LHCN-M2 (cell line): ENCODE data around the gene HBP1. TPM values are rescaled to one million over a fixed set of nuclear protein-coding genes. Genes with fewer than 3 reads are reported as not detected.
"Not testable (repeated sequence)": the region's sequence is repeated elsewhere in the genome, so short reads cannot be mapped to it uniquely, and the experiment has no call there.

Experiments used
- DNase-seq: peaks from one replicate; pipeline ENCODE4 v3.0.0-alpha.2; 2012; ENCODE audit warnings: low read depth
- polyA plus RNA-seq: library from polyadenylated mRNA; unstranded; fragments of >200 nt; gene quantifications from one replicate; pipeline ENCODE4 v1.2.1, GENCODE V29; 2012; ENCODE audit warnings: missing spikeins
- total RNA-seq: library from RNA; depleted of rRNA; stranded (reverse); fragments of >200 nt; gene quantifications from 2 replicates; pipeline ENCODE4 v1.2.3, GENCODE V29; 2014; rRNA removed

Gene HBP1, protein sequence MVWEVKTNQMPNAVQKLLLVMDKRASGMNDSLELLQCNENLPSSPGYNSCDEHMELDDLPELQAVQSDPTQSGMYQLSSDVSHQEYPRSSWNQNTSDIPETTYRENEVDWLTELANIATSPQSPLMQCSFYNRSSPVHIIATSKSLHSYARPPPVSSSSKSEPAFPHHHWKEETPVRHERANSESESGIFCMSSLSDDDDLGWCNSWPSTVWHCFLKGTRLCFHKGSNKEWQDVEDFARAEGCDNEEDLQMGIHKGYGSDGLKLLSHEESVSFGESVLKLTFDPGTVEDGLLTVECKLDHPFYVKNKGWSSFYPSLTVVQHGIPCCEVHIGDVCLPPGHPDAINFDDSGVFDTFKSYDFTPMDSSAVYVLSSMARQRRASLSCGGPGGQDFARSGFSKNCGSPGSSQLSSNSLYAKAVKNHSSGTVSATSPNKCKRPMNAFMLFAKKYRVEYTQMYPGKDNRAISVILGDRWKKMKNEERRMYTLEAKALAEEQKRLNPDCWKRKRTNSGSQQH
- 39.4 and 52.0 TPM in 2 replicates for total RNA-seq
- polyA plus RNA-seq, result 19.0 TPM

DNA sequence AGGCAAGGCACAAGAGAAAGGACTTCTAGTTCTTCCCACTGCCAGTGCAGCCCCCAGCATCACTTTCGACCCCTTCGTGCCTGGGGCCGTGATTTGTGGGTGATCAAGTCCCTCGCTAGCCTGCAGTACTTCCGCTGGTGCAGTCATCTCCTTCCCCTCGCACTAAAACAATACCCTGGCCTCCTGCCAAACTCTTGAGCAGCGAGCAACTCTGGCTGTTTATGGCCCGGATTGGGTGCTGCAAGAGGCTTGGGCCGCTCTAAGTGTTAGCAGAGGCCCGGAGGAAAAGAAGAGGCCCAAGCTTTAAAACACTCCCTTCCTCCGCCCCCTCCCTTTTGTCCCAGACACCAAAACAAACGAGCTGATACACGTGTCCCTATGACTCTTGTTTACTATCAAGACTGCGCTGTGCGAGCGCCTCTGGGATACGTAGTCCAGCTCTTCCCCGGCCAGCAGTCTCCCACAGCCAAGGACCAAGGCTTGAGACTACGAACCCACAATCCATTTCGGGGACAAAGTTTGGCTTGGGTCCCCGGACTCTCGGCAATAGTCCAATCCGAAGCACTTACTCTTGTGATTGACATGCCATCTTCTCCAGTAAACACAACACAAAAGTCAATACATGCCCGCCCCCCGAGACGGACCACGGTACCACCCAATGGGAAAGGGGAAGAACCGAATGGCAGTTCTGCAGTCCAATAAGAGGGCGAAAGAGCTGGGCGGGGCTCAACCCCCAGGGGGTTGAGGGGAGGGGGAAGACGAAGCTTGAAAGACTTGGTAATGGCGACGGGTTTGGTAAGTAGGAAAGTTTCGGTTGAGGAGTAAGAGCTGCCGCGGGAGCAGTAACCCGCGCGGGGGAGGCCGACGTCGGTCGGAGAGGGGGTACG is at the start of gene HBP1:
HBP1 (plus strand) TSS at position 771 of the 887 bp plus-strand sequence. CDS start 10,891 bp downstream, outside the sequence.
- DNase-seq, result peak; percentile 100

DNA sequence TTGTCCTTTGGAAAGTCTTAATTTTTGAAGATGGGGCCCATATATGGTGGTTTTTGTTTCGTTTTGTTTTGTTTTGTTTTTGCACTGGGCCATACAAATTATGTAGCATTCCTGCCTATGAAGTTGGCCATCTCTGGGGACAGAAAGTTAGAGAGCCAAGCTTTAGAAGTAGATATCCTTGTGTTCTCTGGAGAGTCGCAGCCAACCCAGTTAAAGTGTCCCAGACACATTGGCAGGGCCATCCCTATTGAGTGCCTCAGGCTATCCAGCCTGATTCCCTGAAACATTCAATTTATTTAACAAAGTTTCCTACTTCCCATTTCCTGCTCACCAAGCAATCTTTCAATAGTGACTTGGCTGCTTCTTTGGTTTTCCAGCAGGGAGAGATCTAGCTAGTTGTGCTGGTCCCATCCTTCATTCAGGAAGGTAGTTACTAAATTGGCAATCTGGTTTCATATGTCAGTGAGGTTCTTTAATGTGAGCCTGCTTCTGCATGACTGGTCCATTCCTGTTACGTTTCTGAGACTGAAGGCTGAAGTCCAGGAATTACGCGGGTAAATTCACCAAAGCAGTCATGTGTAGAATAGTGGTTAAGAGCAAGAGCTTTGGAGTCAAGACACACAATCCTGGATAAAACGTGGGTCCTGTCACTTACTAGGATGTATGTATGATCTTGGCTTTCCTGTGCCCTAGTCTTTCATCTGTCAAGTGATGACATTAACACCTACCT is 49.3 kb upstream of the HBP1 start:
- no peak for DNase-seq

DNA sequence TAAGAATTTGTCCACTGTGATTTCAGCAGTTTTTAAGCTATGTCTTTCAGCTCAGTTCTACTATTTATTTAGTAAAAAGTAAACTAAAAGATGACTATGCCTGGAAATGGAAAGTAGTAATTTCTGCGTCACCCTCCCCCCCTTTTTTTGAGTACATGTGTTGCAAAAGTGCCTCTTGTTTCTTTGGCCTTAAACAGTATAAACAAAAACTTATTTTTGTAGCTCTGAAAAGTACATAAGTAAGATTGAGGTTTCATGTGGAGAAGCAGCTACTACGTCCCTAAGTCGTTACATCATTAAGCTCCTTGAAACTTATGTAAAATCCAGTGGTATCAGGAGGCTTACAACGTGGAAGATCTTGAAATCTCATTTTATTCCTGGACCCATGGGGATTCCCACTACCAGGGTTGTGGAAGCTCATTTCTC is 46.3 kb upstream of the HBP1 start:
- no peak for DNase-seq

DNA sequence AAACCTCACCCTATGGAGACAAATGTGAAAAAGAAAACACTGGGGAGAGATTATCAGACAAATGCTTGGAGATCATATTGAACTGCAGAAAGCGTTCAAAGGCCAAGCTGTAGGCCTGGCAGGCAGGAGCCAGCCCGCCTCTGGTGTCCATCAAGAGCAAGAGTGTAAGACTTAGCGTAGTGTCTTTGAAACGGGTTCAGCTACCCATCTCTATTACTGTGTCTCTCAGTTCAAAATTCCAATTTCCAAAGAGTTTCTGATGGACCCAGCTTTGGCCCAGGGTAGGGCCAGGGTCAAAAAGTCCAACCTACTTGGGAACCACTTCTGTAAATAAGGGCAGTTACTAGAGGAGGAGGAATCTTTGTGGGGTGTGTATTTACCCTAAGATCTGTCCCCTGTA is 45.4 kb upstream of the HBP1 start:
- DNase-seq, result no peak

DNA sequence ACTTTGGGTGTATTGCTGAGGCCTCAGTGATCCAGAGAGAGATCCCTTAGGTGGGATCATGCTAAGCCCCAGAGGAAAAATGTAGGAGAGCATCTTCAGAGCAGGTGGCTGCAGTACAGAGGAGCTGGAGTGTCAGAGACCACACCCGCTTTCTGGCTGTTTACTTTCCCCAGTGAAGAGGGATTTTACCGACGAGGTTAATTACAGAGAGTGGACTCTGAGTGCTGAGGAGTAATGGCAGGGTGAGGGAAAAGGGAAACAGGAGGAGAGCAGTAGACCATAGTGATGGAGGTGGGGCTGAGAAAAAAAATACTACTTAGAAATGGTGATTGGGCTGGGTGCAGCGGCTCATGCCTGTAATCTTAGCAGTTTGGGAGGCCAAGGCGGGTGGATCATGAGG is 43.3 kb upstream of the HBP1 start:
- no peak for DNase-seq

DNA sequence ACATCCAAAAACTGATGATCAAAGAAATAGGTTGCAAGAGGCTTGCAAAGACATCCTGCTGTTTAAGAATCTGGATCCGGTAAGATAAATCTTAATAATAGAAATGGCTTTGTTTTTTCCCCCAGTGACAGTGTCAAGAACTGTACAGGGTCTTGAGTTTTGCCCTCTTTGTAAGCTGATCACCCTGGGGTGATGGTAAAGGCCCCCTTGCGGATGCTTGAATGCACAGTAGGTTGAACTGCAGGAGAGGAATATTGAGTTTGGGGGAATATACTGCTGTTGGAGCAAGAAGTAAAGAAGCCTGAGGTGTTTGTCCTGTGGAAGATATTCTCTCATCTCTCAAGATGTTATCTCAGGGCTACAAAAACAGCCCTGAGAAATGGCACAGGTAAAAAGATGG is 40.6 kb upstream of the HBP1 start:
- no peak for DNase-seq

DNA sequence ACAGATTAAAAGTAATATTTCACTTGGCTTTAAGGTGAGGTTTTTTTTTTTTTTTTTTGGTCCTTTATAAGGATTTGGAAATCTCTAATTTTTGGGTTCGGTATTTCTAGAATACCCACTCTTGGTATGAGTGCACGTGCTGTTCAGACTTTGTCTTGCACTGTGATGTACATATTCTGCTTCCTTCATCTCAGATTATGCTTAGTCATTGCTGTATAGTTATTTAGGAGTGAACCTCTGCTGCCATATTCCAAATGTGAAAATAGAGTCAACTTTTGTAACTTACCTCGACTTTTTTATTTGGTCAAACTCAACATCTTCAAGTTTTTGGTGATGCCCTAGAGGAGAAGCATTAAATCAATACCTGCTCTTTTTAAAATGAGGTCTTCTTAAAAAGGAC is 40.1 kb upstream of the HBP1 start:
- DNase-seq, result no peak

DNA sequence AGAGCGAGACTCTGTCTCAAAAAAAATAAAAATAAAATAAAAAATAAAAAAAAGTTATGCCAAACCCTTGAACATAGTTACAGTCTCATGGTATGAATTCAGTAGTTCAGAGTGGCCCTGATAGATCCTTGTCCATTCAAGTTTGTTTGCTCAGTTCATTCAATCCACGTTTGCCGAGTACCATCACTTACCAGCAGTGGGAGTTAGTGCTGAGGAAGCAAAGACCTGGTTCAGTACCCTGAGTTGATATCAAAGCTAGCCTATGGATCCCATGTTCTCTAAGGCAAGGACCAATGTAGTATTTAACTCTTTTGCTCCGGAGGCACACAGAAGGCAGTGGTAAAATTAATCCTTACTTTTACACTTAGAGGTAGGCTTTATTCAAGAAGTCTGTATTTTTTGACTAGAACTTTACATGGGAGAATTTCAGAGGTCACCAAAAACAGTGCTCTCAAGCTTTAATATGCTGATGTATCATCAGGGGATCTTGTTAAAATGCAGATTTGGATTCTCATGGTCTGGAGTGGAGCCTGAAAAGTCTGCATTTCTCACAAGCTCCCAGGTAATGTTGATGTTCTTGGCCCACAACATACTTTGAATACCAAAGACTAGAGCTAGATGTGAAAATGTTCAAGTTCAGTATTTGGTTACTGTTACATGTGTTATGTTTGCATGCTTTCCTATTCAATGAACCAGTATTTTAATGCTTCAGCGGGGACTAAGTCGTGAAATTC is 38.1 kb upstream of the HBP1 start:
- no peak for DNase-seq

DNA sequence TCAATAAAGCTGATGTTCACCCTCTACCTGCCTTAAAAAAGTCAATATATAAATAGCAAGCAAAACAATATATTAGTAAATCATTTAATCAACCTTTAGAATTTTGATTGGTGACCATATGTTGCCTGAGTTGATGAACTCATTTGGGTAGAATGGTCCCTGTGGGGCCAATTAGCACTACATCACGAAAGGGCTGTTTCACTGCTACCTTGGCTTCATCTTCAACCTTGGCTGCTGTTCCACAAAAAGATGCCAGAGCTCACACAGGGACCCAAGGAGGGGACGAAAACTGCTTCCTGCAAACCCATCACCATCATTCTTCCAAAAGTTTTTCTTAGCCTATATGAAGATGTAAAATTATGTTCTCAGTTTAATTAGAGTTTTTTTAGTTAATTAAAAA is 35.4 kb upstream of the HBP1 start:
- DNase-seq, result no peak

DNA sequence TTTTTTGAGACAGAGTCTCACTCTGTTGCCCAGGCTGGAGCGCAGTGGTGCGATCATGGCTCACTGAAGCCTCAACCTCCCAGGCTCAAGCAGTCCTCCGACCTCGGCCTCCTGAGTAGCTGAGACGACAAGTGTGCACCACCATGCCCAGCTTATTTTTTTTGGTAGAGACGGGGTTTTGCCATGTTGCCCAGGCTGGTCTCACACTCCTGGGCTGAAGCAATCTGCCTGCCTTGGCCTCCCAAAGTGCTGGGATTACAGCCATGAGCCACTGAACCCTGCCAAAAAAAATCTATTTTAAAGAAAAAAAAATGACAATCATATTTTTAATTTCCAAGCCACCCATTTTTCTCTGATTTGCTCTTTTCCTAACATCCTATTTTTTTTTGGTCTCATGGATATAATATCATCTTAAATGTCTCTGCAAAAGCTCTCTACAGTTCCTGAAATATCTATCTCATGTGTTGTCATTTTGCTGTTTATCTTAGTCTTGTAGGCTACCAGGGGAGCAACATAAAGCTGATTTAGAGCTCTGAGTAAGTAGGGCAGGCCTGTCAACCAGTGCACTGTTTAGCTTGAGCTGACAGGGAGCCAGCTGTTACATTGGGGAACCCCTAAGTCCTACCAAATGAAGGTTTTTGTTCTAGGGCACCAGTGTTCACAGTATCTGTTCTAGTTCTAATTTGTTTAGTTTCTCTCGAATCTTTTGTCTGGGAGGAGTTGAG is 29.9 kb upstream of the HBP1 start:
- no peak for DNase-seq

DNA sequence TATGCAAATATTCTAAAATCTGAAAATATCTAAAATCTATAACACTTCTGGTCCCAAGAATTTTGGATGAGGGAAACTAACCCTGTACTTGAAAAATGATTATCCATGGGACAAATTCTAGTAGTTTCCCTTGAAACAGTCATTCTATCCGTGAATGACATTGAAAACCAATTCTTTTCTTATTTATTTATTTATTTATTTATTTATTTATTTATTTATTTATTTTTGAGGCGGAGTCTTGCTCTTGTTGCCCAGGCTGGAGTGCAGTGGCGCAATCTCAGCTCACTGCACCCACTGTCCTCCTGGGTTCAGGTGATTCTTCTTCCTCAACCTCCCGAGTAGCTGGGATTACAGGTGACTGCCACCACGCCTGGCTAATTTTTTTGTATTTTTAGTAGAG is 24.9 kb upstream of the HBP1 start:
- not testable (repeated sequence) for DNase-seq

DNA sequence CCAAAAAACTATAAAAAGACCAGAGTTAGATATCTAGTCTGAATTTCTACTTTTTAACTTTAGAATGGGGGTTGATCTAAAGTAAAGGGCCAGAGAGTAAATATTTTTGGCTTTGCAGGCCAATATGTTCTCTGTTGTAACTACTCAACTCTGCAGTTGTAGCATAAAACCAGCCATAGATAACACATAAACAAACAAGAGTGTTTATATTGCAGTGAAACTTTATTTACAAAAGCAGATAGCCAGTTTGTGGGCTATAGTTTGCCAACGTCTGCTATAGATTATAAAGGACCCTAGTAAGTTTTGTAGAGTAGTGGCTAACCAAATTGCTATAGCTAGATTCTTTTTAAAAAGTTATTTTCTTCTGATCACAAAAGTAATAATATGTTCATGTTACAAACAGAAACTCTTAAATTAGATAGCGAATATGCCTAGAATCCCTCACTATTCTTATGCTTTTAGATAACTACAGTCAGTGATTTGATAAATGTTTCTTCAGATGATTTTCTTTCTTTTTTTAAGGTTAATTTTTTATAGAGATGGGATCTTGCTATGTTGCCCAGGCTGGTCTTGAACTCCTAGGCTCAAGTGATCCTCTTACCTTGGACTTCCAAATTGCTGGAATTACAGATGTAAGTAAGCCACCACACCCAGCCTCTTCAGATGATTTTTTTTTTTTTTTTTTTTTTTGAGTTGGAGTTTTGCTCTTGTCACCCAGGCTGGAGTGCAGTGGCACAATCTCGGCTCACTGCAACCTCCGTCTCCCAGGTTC is 23.6 kb upstream of the HBP1 start:
- DNase-seq, result no peak

DNA sequence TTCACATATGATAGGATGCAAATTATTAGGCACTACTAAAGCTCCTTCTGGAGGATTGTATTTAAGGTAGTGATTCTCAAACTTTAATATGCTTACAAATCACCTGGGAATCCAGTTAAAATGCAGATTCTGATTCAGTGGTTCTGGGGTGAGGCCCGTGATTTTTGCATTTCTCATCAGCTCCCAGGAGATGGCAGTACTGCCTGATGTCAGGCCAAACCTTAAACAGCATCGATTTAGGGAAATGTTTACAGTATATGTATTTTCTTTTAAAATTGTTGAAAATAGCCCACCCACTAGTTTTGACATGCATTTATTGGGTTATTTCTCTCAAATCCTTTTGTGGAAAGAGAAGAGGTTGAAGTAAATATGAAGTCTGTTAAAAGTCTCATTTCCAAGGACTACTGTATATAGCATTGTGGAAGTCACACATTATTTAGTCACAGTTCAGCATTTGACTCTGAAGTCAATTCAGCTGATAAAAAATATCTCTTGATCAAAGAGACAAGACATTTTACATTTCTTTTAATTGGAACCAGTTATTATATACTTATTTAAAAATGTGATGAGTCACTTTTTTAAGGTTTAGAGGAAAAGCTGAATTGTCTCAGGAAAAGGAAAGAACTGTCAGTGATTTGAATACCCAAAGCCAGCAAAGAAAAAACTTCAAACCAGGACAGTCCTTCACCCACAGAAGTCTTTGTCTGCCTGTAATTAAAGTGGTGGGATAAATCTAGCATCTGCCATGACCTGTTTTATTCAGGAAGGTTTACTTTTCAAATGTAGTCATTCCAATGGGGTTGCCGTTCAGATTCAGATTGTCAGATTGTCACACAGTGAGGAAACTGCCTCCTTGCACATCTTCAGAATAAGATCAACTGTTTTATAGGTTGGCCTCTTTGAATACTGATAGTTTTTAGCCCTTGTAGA is 21.1 kb upstream of the HBP1 start:
- peak; percentile 36 for DNase-seq

DNA sequence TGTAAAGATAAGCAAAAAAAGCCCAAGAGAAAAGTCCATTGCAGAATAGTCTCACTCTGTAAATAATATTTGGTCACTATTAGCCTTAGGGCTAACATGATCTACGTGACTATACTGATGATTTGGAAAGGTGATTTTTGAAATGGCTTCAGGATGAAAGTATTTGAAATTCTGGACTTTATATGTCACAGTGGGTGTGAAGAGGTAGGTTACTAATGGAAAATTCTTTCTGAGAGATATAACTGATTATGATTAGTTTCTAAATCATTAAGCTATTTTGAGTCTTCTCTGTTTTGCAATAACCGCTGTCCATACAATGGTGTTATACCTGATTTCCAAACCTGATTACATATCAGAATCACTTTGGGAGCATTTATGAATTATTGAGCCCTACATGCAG is 20.1 kb upstream of the HBP1 start:
- DNase-seq, result no peak

DNA sequence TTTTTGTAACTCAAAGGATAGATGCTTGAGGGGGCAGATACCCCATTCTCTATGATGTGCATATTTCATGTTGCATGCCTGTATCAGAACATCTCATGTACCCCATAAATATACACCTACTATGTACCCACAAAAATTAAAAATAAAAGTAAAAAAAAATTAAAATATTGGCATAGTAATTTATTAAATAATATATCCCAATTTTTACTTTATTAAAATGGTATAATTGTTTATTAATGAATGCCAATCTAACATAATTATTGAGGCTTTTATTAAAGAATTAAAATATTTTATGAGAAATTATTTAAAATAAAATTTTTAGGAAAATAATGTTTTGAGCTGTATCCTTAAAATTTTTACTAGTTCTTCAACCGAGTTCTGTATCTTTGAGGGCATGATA is 18.9 kb upstream of the HBP1 start:
- DNase-seq, result no peak

DNA sequence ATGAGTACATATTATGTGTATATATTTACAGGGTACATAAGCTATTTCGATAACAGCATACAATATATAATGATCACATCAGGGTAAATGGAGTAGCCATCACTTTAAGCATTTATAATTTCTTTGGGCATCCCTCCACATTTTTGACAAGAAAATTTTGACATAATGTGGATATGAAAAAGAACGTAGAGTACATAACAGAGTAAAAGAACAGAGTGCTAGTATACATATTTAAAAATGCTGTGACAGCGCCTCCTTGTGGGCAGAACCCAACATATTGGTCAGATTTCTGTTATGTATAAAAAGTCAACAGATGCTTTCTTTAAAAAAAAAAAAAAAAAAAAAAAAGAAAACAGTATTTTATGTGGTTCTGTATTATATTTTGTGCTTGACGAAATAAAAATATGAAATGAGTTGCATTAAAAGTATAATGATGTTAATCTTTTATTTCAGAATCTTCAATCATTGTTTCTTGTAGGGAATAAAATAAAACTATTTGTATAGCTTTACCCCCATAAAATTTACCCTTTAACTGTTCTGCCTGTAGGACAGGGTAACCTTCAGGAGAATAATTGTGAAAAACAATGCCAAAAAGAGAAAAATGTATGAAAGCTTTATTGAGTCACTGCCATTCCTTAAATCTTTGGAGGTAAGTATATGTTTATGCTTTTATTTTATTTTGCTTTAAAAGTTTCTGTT is 18.3 kb upstream of the HBP1 start:
- peak; percentile 69 for DNase-seq

DNA sequence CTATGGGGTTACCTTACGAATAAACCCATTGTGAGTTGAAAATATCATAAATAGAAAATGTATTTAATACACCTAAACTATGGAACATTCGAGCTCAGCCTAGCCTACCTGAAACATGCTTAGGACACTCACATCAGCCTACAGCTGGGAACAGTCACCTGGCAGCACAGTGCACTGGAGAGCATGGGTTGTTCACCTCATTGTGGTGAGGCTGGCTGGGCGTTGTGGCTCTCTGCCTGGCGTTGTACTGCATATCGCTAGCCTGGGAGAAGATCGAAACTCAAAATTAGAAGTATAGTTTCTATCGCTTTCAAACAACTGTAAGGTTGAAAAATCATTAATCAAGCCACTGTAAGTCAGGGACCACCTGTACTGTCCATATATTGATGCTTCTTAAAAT is 17.3 kb upstream of the HBP1 start:
- DNase-seq, result no peak

DNA sequence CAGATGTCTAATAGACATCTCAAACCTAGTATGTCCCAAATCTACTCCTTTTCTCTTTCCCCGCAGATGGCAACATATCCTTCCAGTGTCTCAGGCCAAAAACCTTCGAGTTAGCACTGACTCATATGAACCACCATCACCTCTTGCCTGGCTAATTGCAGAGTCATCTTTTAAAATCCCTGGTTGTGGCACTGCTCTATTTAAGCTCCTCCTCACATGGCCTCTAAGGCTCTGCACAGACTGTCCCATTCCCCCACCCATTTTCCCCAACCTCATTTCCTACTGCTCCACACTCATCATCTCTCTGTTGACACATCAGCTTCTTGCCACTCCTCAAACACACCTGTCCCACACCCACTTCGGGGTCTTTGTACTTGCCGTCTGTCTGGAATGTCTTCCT is 16.8 kb upstream of the HBP1 start:
- DNase-seq, result peak; percentile 42
